Measurements from ENCODE around the gene TREML1.
A peak's percentile ranks its signal among the peaks of the same experiment; 100 is the strongest.

Gene TREML1

DNA sequence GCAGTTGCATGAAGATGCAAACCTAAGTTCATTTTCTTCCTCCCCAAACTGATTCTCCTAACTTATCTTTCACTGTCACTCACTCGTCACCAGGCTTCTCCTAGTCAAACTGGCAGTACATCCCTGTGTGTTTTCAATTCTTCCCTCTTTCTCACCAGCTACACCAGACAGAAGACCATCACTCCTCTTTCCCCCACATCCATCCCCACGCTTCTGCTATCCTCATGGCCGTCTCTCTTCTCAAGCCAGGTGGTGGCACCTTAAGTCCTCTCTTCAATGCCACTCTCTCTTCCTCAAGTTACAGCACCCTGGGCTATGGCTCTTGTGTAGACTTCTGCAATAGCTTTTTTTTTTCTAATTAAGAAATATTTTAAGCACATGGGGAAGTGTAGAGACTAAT lies 23.1 kb upstream of the TREML1 start:
- no peak for DNase-seq

- DNase-seq, result no peak
These were observed 22.0 kb upstream of the TREML1 start for GRCh38 chr6:41176189-41176588.

DNA sequence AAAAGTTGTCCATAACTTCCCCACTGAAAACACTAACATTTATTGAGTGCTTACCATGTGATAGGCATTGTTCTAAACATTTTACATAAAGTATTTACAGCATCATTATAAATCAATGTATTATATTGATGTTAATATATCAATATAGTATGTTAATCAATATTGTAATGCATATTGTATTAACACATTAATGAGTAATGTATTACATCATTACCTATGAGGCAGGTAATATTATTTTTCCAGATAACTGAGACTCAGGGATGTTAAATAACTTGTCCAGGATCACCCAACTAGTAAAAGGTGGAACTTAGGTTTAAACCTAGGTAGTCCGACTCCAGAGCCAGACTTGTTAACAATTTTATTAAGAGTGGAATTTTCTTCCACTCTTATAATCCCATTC lies 20.9 kb upstream of the TREML1 start:
- no peak for DNase-seq

- no peak for DNase-seq
These were observed 20.5 kb upstream of the TREML1 start for GRCh38 chr6:41174610-41175009.

- DNase-seq, result no peak
These were observed 17.8 kb upstream of the TREML1 start for GRCh38 chr6:41171908-41172307.

DNA sequence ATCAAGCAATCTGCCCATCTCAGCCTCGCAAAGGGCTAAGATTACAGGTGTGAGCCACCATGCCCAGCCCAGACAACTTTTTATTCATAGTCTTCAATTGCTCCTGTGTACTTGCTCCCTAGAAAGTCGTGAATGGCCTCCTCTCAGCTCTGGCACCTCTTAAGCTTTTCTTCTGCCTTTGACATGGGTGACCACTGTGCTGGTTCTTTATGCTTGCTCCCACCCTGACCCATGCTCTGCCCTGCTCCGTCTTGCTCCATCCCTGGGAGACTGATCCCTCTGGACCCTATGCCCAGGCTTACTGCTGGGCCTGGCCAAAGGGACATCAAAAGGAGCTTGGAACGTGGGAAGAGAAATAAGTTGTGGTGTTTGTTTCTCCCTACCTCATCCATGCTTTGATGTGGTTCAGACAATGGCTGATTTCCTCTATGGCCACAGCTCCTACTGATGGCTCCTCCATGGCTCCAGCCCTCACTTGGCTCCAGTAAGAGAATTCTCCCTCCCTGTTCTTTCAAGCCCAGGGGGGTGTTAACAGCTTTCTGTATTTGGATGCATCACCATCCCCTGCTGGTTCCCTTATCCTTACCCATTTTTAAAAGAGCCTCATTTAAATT lies 16.5 kb upstream of the TREML1 start:
- DNase-seq, result no peak

- DNase-seq, result no peak
These were observed 13.2 kb upstream of the TREML1 start for GRCh38 chr6:41167173-41167963.

- DNase-seq, result no peak
These were observed 10.5 kb upstream of the TREML1 start for GRCh38 chr6:41164551-41165120.

DNA sequence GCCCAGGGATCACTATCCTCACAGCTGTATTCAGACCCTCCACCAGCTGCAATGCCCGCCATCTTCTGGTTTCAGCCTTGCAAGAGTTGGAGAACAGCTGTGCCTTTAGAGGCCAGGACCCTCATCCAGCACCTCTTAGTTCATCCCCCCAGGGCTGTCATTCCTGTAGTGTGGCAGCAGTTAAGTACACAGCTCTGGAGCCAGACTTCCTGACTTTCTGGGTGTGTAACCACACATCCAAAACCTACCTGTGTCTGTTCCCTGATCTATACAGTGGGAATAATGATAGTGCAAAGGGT lies 9.2 kb upstream of the TREML1 start:
- no peak for DNase-seq

- DNase-seq, result no peak
These were observed 8.7 kb upstream of the TREML1 start, which contains the start of gene TREM2 for GRCh38 chr6:41162687-41163418. Gene TREM2 (minus strand): TSS chr6:41163116. CDS start chr6:41163082, 34 bp downstream.

- DNase-seq, result no peak
These were observed 7.9 kb upstream of the TREML1 start for GRCh38 chr6:41161851-41162552.

- no peak for DNase-seq
These were observed 7.2 kb upstream of the TREML1 start for GRCh38 chr6:41161380-41161779.

GRCh38 chr6:41160933-41161332 lies 6.8 kb upstream of the TREML1 start:
- no peak for DNase-seq

DNA sequence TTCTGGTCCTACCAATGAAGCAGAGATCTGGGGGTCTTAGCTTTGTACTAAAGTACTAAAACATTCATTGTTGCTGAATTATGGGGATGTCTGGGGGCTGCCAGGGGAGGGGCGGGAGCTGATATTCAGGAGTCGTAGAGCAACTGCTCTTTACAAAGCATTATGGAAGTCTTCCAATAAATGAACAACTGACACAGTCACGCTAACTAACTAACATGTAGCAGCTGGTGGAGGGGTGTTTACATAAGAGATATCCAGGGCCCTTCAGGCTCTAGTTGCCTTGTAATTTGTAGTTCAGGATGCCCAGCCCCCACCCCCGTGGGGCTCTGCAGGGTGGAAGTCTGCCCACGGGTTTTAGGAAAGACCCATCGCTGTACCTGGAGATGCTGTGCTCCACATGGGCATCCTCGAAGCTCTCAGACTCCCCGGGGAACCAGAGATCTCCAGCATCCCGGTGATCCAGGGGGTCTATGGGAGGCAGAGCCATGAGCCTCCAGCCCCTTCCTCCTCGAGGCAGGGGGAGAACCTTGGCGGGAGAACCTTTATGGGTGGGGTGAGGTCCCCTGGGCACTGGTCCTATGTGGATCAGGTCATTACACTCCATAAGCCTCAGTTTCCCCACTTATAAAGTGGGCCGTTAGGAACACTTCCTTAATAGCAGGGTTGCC lies 5.4 kb upstream of the TREML1 start:
- peak; percentile 83 for DNase-seq

DNA sequence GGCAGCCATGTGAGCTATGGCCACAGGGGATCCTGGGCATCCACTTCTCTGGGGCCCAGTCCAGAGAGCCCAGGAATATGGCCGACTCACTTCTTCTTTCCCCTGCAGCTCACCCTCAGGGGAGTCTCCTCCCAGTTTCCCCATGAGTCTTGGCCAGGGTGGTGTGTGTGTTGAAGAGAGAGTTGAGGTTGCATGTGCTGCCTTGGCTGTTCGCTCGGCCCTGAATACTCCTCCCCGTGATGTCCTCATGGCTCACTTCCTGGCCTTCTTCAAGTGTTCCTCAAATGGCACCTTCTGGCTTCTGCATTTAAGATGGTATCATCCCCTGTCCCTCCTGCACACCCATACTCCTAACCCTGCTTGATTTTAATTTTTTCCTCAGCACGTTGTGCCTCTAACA lies 3.2 kb upstream of the TREML1 start:
- no peak for DNase-seq

- DNase-seq, result no peak
These were observed 2.6 kb upstream of the TREML1 start for GRCh38 chr6:41156771-41157170.

DNA sequence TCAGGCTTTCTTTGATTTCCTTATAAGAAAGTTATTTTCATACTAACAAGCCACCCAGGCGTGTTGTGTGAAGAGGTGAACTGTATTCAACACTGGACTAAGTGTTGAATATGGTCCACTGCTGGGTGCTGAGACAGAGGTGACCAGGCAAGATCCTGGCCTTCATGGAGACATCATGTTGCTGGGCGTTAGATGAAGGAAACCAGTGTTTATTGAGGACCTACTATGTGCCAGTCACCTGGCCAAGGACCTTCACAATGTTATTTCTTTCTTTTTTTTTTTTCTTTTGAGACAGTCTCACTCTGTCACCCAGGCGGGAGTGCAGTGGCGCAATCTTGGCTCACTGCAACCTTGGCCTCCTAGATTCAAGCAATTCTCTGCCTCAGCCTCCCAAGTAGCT lies 1.9 kb upstream of the TREML1 start:
- DNase-seq, result no peak

GRCh38 chr6:41155132-41155805 lies 1.1 kb upstream of the TREML1 start:
- no peak for DNase-seq

DNA sequence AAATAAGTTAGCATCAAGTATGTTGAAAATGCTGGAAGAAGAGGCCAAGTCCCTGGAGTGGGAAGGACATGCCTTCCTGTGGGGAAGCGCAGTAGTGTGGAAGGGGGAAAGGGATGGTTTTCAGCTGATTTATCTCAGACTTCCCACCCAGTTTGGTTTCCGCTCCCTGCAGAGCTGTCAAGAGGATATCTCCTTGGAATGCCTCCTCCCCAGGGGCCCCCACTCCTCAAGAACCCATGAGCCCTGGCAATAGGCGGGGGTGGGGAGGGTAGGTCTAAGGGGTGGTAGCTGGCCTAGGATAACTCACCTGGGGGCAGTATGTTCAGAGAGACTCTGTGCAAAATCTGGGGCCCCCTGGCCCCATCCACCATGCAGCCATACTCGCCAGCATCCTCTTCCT lies 696 bp downstream of the TREML1 start:
- no peak for DNase-seq

GRCh38 chr6:41150671-41151070 lies 3.5 kb downstream of the TREML1 start:
- no peak for DNase-seq

GRCh38 chr6:41147917-41148316 lies 6.2 kb downstream of the TREML1 start:
- no peak for DNase-seq

- no peak for DNase-seq
These were observed 17.2 kb downstream of the TREML1 start for GRCh38 chr6:41136911-41137310.
